CD4-positive, alpha-beta T cell treated with Interleukin-17A for 4 hours (primary cell): ENCODE data around the gene OR6C6.
"Not testable (repeated sequence)": the region's sequence is repeated elsewhere in the genome, so short reads cannot be mapped to it uniquely, and the experiment has no call there.

Experiments
- DNase-seq: peaks from one replicate; pipeline ENCODE4 v3.0.0-alpha.2; 2020; ENCODE audit warnings: mixed read lengths

The OR6C6 gene

GRCh38 chr12:55296469-55296868 lies at the start of gene OR6C6:
Gene OR6C6 (minus strand): TSS chr12:55296569. CDS start chr12:55295232, 1,337 bp downstream.
- DNase-seq, result no peak

GRCh38 chr12:55336002-55336401 lies 39.6 kb upstream of the OR6C6 start:
- DNase-seq, result no peak

- no peak for DNase-seq
Observed at GRCh38 chr12:55330446-55330845, 34.1 kb upstream of the OR6C6 start, which contains the start of gene OR6C3. Gene OR6C3 (plus strand): TSS chr12:55330746. CDS start chr12:55331701, 955 bp downstream.

DNA sequence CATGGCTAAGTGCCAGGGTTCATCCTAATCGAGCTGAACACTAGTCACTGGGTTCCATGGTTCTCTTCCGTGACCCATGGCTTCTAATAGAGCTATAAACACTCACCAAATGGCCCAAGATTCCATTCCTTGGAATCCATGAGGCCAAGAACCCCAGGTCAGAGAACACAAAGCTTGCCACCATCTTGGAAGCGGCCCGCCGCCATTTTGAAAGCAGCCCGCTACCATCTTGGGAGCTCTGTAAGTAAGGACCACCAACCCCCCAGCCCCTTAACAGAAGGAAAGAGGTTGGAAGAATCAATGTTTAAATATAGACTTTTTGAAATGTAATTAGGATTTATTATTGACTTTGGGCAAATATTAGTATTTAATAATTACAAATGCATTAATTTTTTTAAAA lies 29.4 kb upstream of the OR6C6 start:
- DNase-seq, result not testable (repeated sequence)

- no peak for DNase-seq
Observed at GRCh38 chr12:55320201-55320600, 23.8 kb upstream of the OR6C6 start.

- DNase-seq, result no peak
Observed at GRCh38 chr12:55314043-55314442, 17.7 kb upstream of the OR6C6 start, which contains the start of gene OR6C1. Gene OR6C1 (plus strand): TSS chr12:55314343. CDS start chr12:55320600, 6,257 bp downstream.

DNA sequence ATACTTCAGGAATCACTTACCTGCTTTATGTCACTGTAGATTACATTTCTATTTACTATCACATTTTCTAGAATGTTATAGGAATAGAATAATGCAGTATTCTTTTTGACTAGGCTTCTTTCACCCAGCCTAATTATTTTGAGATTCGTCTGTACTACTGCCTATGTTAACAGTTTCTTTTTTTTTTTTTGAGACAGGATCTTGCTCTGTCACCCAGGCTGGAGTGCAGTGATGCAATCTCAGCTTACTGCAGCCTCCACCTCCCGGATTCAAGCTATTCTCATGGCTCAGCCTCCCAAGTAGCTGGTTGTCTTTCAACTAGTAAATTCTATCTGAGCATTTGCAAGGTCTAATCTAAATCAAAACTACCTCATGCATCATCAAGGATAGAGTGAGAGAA lies 6.4 kb downstream of the OR6C6 start:
- no peak for DNase-seq

GRCh38 chr12:55280991-55281390 lies 15.4 kb downstream of the OR6C6 start:
- DNase-seq, result no peak

GRCh38 chr12:55258303-55258702 lies 38.1 kb downstream of the OR6C6 start:
- DNase-seq, result no peak

GRCh38 chr12:55256831-55257230 lies 39.5 kb downstream of the OR6C6 start:
- DNase-seq, result no peak

DNA sequence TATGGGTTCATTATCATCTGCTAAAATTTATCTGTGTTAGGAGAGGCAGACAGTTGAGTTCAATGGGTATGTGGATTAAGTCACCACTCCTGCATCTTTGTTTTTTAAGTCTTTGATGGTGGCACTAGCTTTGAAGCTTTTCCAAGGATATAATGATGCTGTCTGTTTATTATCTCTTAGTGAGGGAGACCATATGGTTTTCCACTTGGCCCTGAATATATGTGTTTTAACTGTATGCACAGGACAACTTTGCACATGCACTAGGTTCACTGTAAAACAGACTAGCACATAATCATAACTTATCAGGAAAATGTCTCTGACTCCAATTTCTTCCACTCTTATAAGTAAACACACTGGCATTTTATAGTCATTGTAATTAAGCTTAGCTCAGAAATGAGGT lies 43.1 kb downstream of the OR6C6 start:
- DNase-seq, result no peak

GRCh38 chr12:55250944-55251343 lies 45.4 kb downstream of the OR6C6 start:
- DNase-seq, result no peak

- no peak for DNase-seq
Observed at GRCh38 chr12:55246159-55246558, 50.2 kb downstream of the OR6C6 start.

DNA sequence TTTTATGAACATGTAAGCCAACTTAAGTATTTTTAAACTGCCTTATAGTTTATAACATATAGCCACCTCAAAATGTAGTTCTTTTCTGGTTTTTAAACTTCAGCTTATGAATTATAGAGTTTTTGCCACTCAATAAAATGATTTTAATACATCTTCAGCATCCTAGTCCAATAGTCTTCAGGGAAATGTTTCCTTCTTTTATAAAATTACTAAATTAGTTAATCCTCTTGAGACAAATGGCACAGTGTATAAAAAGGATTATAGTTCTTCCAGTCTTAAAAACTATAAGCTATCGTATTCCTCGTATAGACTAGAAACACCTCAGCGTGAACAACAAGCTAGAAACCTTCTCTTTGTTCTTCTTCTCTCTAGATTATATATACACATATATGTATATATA lies 52.1 kb downstream of the OR6C6 start, which contains the start of gene OR6C74:
Gene OR6C74, plus strand, starts transcription at position 301 of the 400 bp plus-strand sequence. CDS start 2,679 bp downstream, outside the sequence.
- no peak for DNase-seq
